HCT116 (cell line): ENCODE data around the gene RHOXF2B.

Experiments used
- POLR2A ChIP-seq: IDR thresholded peaks from 2 replicates; pipeline ENCODE4 v1.7.0; 2011; ENCODE audit warnings: borderline replicate concordance; ENCODE audit not compliant: insufficient read depth, insufficient read length; ENCODE audit errors: extremely low read depth
- POLR2AphosphoS5 ChIP-seq: IDR thresholded peaks from 2 replicates; pipeline ENCODE4 v1.6.1; 2011; ENCODE audit warnings: mild to moderate bottlenecking, low read depth, low read length, moderate library complexity
- SRF ChIP-seq: IDR thresholded peaks from 2 replicates; pipeline ENCODE4 v1.6.1; 2012; ENCODE audit warnings: low read depth
- TF ChIP-seq, protein P1 (sequence below), 3 experiments: fragments of 200-600 bp in 1 of 3; sonication (generic) in 1 of 3; IDR thresholded peaks in 2 of 3; conservative IDR thresholded peaks in 1 of 3; 2 replicates each; pipeline ENCODE4 v1.5.1; 2012 to 2017; ENCODE audit warnings: low read depth in 2 of 3, low read length in 2 of 3, antibody characterized with exemption in 1 of 3, borderline replicate concordance in 1 of 3, control low read depth in 1 of 3, mild to moderate bottlenecking in 1 of 3, mixed read lengths in 1 of 3, mixed run types in 1 of 3, moderate library complexity in 1 of 3; ENCODE audit not compliant: insufficient read depth in 1 of 3

DNA sequence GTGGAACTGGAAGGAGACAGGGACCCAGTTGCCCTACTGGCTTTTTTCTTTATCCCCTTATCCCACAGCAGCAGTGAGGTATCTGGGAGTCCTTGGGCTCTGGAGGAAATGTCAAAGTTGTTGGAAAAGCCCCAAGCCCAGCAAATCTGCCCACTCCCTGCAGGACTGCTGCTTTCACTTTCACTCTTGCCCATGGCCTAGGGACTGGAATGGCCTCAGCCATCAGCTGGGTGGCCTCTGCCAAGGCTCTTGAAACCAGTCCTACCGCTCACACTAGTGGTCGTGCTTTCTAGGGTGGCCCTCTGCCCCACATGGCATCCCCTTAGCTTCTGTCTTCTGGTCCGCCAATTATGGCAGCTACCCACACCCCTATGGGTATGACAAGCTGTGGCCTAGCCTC lies 48.0 kb upstream of the RHOXF2B start:
- TF ChIP-seq SRF, result no peak
- TF ChIP-seq POLR2AphosphoS5, result no peak
- TF ChIP-seq, protein P1, sequence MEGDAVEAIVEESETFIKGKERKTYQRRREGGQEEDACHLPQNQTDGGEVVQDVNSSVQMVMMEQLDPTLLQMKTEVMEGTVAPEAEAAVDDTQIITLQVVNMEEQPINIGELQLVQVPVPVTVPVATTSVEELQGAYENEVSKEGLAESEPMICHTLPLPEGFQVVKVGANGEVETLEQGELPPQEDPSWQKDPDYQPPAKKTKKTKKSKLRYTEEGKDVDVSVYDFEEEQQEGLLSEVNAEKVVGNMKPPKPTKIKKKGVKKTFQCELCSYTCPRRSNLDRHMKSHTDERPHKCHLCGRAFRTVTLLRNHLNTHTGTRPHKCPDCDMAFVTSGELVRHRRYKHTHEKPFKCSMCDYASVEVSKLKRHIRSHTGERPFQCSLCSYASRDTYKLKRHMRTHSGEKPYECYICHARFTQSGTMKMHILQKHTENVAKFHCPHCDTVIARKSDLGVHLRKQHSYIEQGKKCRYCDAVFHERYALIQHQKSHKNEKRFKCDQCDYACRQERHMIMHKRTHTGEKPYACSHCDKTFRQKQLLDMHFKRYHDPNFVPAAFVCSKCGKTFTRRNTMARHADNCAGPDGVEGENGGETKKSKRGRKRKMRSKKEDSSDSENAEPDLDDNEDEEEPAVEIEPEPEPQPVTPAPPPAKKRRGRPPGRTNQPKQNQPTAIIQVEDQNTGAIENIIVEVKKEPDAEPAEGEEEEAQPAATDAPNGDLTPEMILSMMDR (IDR thresholded peaks at IDR 0.05 in 2 of 3, conservative IDR thresholded peaks at IDR 0.05 in 1 of 3; ENCODE audit: borderline replicate concordance in 1 of 3, insufficient read depth in 1 of 3, low read depth in 2 of 3, low read length in 2 of 3), result no peak
- no peak for TF ChIP-seq POLR2A
